SK-N-SH treated with all-trans-retinoic acid at 6 μM for 48 hours (cell line): ENCODE results near the gene FTH1.

Source experiments
- ATAC-seq: fragments of 200-7000 bp; cut with Tn5 transposase; 3 replicates; pipeline ENCODE4 v1.9.1; 2020; ENCODE audit warnings: mild to moderate bottlenecking, moderate library complexity
- ARNTL ChIP-seq: fragments of 450-650 bp; formaldehyde crosslinking; IDR thresholded peaks from 2 replicates; pipeline ENCODE4 v1.5.0; 2020; ENCODE audit warnings: low read depth, mild to moderate bottlenecking, moderate library complexity, borderline replicate concordance
- BACH2 ChIP-seq: fragments of 250-450 bp; sonication (Bioruptor Pico); IDR thresholded peaks from 2 replicates; pipeline ENCODE4 v1.9.0; 2021; ENCODE audit warnings: mild to moderate bottlenecking, borderline replicate concordance
- CSDC2 ChIP-seq: fragments of 250-450 bp; sonication (Bioruptor Pico); IDR thresholded peaks from 2 replicates; pipeline ENCODE4 v1.5.0; 2020; ENCODE audit warnings: mild to moderate bottlenecking, moderate library complexity
- CSRNP3 ChIP-seq: fragments of 250-450 bp; sonication (Bioruptor Pico); IDR thresholded peaks from 2 replicates; pipeline ENCODE4 v1.5.1; 2021; ENCODE audit warnings: mild to moderate bottlenecking, moderate library complexity
- ESRRG ChIP-seq: fragments of 250-450 bp; sonication (Bioruptor Pico); IDR thresholded peaks from 2 replicates; pipeline ENCODE4 v1.6.1; 2021; ENCODE audit warnings: mild to moderate bottlenecking
- GLIS3 ChIP-seq: fragments of 250-450 bp; sonication (Bioruptor Pico); IDR thresholded peaks from 2 replicates; pipeline ENCODE4 v1.5.0; 2020; ENCODE audit warnings: mild to moderate bottlenecking, moderate library complexity
- ISL1 ChIP-seq: fragments of 250-450 bp; sonication (Bioruptor Pico); IDR thresholded peaks from 2 replicates; pipeline ENCODE4 v2.1.2; 2022; ENCODE audit warnings: mild to moderate bottlenecking, moderate library complexity
- OSR1 ChIP-seq: fragments of 250-450 bp; sonication (Bioruptor Pico); IDR thresholded peaks from 2 replicates; pipeline ENCODE4 v1.8.0; 2022; ENCODE audit warnings: moderate library complexity, mild to moderate bottlenecking, inconsistent platforms
- PPARA ChIP-seq: fragments of 250-450 bp; sonication (Bioruptor Pico); IDR thresholded peaks from 2 replicates; pipeline ENCODE4 v1.5.0; 2020; ENCODE audit warnings: mild to moderate bottlenecking, borderline replicate concordance
- RARB ChIP-seq: fragments of 250-450 bp; sonication (Bioruptor Pico); IDR thresholded peaks from 2 replicates; pipeline ENCODE4 v1.8.0; 2021; ENCODE audit warnings: mild to moderate bottlenecking, moderate library complexity
- TCF4 ChIP-seq: fragments of 250-450 bp; sonication (Bioruptor Pico); IDR thresholded peaks from 2 replicates; pipeline ENCODE4 v1.8.0; 2021; ENCODE audit warnings: mild to moderate bottlenecking, moderate library complexity, borderline replicate concordance
- TOX ChIP-seq: fragments of 250-450 bp; sonication (Bioruptor Pico); IDR thresholded peaks from 2 replicates; pipeline ENCODE4 v1.8.0; 2021; ENCODE audit warnings: mild to moderate bottlenecking, moderate library complexity, borderline replicate concordance
- ZC3H10 ChIP-seq: fragments of 250-450 bp; sonication (Bioruptor Pico); IDR thresholded peaks from 2 replicates; pipeline ENCODE4 v1.5.1; 2021; ENCODE audit warnings: mild to moderate bottlenecking, moderate library complexity
- ZFP3 ChIP-seq: fragments of 250-450 bp; sonication (Bioruptor Pico); IDR thresholded peaks from 2 replicates; pipeline ENCODE4 v1.5.0; 2020; ENCODE audit warnings: mild to moderate bottlenecking, moderate library complexity
- ZFP30 ChIP-seq: fragments of 450-650 bp; formaldehyde crosslinking; IDR thresholded peaks from 2 replicates; pipeline ENCODE4 v1.5.0; 2022; ENCODE audit warnings: mild to moderate bottlenecking, moderate library complexity
- ZNF565 ChIP-seq: fragments of 450-650 bp; formaldehyde crosslinking; conservative IDR thresholded peaks from 2 replicates; pipeline ENCODE4 v1.5.0; 2020; ENCODE audit warnings: low read depth, mild to moderate bottlenecking, moderate library complexity
- ZNF70 ChIP-seq: fragments of 450-650 bp; formaldehyde crosslinking; IDR thresholded peaks from 2 replicates; pipeline ENCODE4 v1.5.0; 2020; ENCODE audit warnings: mild to moderate bottlenecking, moderate library complexity
- ZNF8 ChIP-seq: fragments of 450-650 bp; formaldehyde crosslinking; IDR thresholded peaks from 2 replicates; pipeline ENCODE4 v1.5.0; 2020; ENCODE audit warnings: mild to moderate bottlenecking, moderate library complexity
- TF ChIP-seq, protein P1 (sequence below): fragments of 250-450 bp; sonication (Bioruptor Pico); IDR thresholded peaks from 2 replicates; pipeline ENCODE4 v1.5.0; 2020; ENCODE audit warnings: mild to moderate bottlenecking, moderate library complexity
- TF ChIP-seq, protein P2 (sequence below): fragments of 250-450 bp; sonication (Bioruptor Pico); IDR thresholded peaks from 2 replicates; pipeline ENCODE4 v1.5.1; 2020; ENCODE audit warnings: low read depth, mild to moderate bottlenecking, moderate library complexity
- TF ChIP-seq, protein P3 (sequence below): fragments of 250-450 bp; sonication (Bioruptor Pico); IDR thresholded peaks from 2 replicates; pipeline ENCODE4 v1.8.0; 2020; ENCODE audit warnings: mild to moderate bottlenecking, moderate library complexity, borderline replicate concordance

The FTH1 gene

GRCh38 chr11:62013537-62014476, 46.4 kb upstream of the FTH1 start (continued):
- no peak for TF ChIP-seq ARNTL
- TF ChIP-seq ZNF565 (CRISPR knock-in tag) = no peak

- no peak for TF ChIP-seq PPARA (CRISPR knock-in tag)
- TF ChIP-seq ISL1 (CRISPR knock-in tag) = no peak
- no peak for TF ChIP-seq CSDC2 (CRISPR knock-in tag)
- TF ChIP-seq BACH2 = no peak
- no peak for TF ChIP-seq ZFP30 (CRISPR knock-in tag)
- TF ChIP-seq TCF4 (CRISPR knock-in tag) = no peak
- TF ChIP-seq GLIS3 (CRISPR knock-in tag) = no peak
- TF ChIP-seq CSRNP3 (CRISPR knock-in tag) = no peak
- TF ChIP-seq ZNF70 (CRISPR knock-in tag) = no peak
- no peak for TF ChIP-seq TOX (CRISPR knock-in tag)
- TF ChIP-seq ZC3H10 = no peak
- TF ChIP-seq, protein P1, sequence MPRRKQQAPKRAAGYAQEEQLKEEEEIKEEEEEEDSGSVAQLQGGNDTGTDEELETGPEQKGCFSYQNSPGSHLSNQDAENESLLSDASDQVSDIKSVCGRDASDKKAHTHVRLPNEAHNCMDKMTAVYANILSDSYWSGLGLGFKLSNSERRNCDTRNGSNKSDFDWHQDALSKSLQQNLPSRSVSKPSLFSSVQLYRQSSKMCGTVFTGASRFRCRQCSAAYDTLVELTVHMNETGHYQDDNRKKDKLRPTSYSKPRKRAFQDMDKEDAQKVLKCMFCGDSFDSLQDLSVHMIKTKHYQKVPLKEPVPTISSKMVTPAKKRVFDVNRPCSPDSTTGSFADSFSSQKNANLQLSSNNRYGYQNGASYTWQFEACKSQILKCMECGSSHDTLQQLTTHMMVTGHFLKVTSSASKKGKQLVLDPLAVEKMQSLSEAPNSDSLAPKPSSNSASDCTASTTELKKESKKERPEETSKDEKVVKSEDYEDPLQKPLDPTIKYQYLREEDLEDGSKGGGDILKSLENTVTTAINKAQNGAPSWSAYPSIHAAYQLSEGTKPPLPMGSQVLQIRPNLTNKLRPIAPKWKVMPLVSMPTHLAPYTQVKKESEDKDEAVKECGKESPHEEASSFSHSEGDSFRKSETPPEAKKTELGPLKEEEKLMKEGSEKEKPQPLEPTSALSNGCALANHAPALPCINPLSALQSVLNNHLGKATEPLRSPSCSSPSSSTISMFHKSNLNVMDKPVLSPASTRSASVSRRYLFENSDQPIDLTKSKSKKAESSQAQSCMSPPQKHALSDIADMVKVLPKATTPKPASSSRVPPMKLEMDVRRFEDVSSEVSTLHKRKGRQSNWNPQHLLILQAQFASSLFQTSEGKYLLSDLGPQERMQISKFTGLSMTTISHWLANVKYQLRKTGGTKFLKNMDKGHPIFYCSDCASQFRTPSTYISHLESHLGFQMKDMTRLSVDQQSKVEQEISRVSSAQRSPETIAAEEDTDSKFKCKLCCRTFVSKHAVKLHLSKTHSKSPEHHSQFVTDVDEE (CRISPR knock-in tag) = no peak
- TF ChIP-seq, protein P2, sequence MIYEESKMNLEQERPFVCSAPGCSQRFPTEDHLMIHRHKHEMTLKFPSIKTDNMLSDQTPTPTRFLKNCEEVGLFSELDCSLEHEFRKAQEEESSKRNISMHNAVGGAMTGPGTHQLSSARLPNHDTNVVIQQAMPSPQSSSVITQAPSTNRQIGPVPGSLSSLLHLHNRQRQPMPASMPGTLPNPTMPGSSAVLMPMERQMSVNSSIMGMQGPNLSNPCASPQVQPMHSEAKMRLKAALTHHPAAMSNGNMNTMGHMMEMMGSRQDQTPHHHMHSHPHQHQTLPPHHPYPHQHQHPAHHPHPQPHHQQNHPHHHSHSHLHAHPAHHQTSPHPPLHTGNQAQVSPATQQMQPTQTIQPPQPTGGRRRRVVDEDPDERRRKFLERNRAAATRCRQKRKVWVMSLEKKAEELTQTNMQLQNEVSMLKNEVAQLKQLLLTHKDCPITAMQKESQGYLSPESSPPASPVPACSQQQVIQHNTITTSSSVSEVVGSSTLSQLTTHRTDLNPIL (CRISPR knock-in tag) = no peak
- no peak for TF ChIP-seq OSR1 (CRISPR knock-in tag)
- TF ChIP-seq RARB (CRISPR knock-in tag) = no peak
- TF ChIP-seq, protein P3, sequence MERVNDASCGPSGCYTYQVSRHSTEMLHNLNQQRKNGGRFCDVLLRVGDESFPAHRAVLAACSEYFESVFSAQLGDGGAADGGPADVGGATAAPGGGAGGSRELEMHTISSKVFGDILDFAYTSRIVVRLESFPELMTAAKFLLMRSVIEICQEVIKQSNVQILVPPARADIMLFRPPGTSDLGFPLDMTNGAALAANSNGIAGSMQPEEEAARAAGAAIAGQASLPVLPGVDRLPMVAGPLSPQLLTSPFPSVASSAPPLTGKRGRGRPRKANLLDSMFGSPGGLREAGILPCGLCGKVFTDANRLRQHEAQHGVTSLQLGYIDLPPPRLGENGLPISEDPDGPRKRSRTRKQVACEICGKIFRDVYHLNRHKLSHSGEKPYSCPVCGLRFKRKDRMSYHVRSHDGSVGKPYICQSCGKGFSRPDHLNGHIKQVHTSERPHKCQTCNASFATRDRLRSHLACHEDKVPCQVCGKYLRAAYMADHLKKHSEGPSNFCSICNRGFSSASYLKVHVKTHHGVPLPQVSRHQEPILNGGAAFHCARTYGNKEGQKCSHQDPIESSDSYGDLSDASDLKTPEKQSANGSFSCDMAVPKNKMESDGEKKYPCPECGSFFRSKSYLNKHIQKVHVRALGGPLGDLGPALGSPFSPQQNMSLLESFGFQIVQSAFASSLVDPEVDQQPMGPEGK (CRISPR knock-in tag) = no peak
- TF ChIP-seq ARNTL = no peak
- no peak for TF ChIP-seq ZNF565 (CRISPR knock-in tag)
- TF ChIP-seq ZNF8 = no peak
- no peak for ATAC-seq
These were observed 45.5 kb upstream of the FTH1 start for GRCh38 chr11:62012832-62013461.

DNA sequence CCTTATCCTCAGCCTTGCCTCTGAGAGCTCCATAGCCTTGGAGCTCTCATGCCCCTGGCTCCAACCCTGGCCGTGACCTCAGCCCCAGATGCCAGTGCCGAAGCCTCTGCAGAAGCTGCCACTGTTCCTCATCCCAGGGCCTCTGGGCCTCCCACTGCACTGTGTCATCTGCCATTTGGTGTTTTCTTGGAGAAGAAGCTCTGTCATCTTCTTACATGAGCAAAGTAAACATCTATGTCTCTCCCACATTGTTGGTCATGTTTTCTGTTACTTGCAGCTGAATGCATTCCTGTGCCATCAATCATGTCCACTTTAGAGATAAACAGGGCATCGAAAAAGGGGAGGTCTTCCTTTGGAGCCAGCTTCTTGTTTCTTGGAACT, 45.0 kb upstream of the FTH1 start:
- ATAC-seq = no peak
- TF ChIP-seq TOX (CRISPR knock-in tag) (no peak), RARB (CRISPR knock-in tag) (no peak), ZNF565 (CRISPR knock-in tag) (no peak), PPARA (CRISPR knock-in tag) (no peak), ARNTL (no peak), ZNF8 (no peak), BACH2 (no peak), ESRRG (no peak), ZFP30 (CRISPR knock-in tag) (no peak), ZFP3 (CRISPR knock-in tag) (no peak), GLIS3 (CRISPR knock-in tag) (no peak), CSDC2 (CRISPR knock-in tag) (no peak), ZNF70 (CRISPR knock-in tag) (no peak), ISL1 (CRISPR knock-in tag) (no peak), ZC3H10 (no peak)
- TF ChIP-seq, protein P2 (CRISPR knock-in tag) = no peak
- TF ChIP-seq, protein P1 (CRISPR knock-in tag) = no peak
- TF ChIP-seq, protein P3 (CRISPR knock-in tag) = no peak
